ENCODE measurements around the gene PREX1.

DNA sequence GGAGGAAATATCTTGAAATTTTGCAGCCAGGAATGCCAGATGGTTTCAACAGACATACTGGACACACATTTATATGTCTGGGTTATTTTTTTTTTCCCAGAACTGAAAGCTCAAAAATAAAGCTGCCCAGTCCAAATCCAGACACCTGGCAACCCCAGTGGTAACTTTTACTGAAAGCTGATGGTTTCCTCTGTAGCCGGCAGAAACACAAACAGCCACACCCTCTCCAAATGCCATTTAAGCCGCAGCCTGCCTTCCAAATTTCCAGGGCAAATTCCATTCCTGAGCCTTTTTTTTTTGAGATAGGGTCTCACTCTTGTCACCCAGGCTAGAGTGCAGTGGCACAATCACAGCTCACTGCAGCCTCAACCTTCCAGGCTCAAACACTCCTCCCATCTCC, 6.5 kb upstream of the PREX1 start:
- TF ChIP-seq CTCF (conservative IDR thresholded peaks at IDR 0.05; ENCODE audit: low read depth, low read length) (no peak), FOS (IDR thresholded peaks at IDR 0.05; ENCODE audit: low read depth, low read length) (no peak), POLR2A (IDR thresholded peaks at IDR 0.05; ENCODE audit: low read depth, low read length) (no peak), RCOR1 (IDR thresholded peaks at IDR 0.05; ENCODE audit: insufficient replicate concordance, low read length) (no peak), RAD21 (IDR thresholded peaks at IDR 0.05; ENCODE audit: low read length) (no peak), MAZ (IDR thresholded peaks at IDR 0.05; ENCODE audit: borderline replicate concordance, low read depth, low read length) (no peak), MXI1 (IDR thresholded peaks at IDR 0.05; ENCODE audit: borderline replicate concordance, low read depth, low read length) (no peak), SMC3 (IDR thresholded peaks at IDR 0.05; ENCODE audit: low read depth, low read length) (no peak), RFX5 (IDR thresholded peaks at IDR 0.05; ENCODE audit: low read depth, low read length) (no peak), CEBPB (IDR thresholded peaks at IDR 0.05; ENCODE audit: low read depth, low read length) (no peak), MAFK (IDR thresholded peaks at IDR 0.05; ENCODE audit: low read depth, low read length) (no peak), NFE2L2 (IDR thresholded peaks at IDR 0.05; ENCODE audit: low read depth, low read length) (no peak), CHD1 (IDR thresholded peaks at IDR 0.05; ENCODE audit: low read depth, low read length) (no peak)
- TF ChIP-seq, protein P1, sequence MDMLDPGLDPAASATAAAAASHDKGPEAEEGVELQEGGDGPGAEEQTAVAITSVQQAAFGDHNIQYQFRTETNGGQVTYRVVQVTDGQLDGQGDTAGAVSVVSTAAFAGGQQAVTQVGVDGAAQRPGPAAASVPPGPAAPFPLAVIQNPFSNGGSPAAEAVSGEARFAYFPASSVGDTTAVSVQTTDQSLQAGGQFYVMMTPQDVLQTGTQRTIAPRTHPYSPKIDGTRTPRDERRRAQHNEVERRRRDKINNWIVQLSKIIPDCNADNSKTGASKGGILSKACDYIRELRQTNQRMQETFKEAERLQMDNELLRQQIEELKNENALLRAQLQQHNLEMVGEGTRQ (IDR thresholded peaks at IDR 0.05; ENCODE audit: low read depth, low read length) = no peak
